GM18861 (cell line): ENCODE measurements around the gene CPSF7.
"Not testable (repeated sequence)": the region's sequence is repeated elsewhere in the genome, so short reads cannot be mapped to it uniquely, and the experiment has no call there.

ENCODE experiments used
- ATAC-seq: cut with Tn5 transposase; IDR thresholded peaks from one replicate; pipeline ENCODE4 v1.9.1; 2021; ENCODE audit not compliant: unreplicated experiment

CPSF7 gene

GRCh38 chr11:61439615-61440014 lies 9.8 kb upstream of the CPSF7 start:
- ATAC-seq: no peak

- ATAC-seq: no peak
These were observed 7.7 kb upstream of the CPSF7 start for GRCh38 chr11:61437496-61437895.

GRCh38 chr11:61430839-61431238 lies 1.1 kb upstream of the CPSF7 start:
- not testable (repeated sequence) for ATAC-seq

GRCh38 chr11:61429346-61429690 lies 457 bp downstream of the CPSF7 start:
- ATAC-seq: peak; percentile 37

GRCh38 chr11:61425367-61426131 lies 4.2 kb downstream of the CPSF7 start:
- no peak for ATAC-seq

DNA sequence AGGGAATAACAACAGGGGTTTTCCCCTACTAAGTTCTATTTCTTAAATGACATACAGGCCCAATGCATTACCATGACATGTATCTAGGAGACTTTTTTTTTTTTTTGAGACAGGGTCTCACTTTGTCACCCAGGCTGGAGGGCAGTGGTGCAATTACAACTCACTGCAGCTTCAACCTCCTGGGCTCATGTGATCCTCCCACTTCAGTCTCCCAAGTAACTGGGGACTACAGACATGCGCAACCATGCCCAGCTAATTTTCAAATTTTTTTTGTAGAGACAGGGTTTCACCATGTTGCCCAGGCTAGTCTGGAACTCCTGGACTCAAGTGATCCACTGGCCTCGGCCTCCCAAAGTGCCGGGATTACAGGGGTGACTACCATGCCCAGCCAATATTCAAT lies 7.5 kb downstream of the CPSF7 start:
- no peak for ATAC-seq

GRCh38 chr11:61418136-61418535 lies 11.6 kb downstream of the CPSF7 start:
- ATAC-seq: no peak

GRCh38 chr11:61417670-61418069 lies 12.1 kb downstream of the CPSF7 start:
- ATAC-seq: no peak

GRCh38 chr11:61416941-61417340 lies 12.8 kb downstream of the CPSF7 start:
- ATAC-seq: no peak

DNA sequence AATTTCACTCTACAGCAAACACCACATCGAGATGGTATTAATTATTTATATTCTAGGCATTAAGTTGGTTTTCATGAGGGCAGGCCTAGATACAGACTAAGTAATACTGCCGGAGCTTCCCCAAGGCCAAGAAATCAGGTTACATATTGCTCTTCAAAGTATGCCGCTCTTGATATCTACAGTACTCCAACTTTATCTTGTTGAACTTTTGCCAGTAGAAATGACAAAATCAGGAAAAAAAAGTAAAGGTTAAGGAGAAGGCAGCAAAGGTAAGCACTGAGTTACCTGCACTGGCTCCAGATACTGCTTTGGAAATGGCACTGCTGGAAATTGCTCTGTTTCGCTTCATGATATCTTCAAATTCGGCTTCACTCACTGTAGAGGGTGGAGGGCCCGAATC lies 14.4 kb downstream of the CPSF7 start:
- ATAC-seq: no peak

DNA sequence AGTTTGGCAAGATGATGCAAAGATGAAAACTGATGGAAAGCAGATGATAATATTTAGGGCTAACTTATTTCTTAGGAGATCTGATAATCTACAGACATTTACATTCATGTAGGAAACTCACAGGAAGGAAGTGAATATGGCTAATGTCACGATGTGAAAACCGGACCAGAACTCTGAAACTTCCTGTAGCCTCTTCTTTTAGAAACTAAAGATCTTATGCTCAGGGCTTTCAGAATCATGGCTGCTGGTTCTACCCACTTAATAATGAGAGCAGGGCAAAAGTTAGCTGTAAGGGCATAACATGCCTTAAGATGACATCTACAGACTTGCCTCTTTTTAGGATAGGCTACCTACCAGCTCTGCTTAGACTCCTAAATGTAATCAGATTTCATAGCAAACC lies 15.2 kb downstream of the CPSF7 start:
- no peak for ATAC-seq

DNA sequence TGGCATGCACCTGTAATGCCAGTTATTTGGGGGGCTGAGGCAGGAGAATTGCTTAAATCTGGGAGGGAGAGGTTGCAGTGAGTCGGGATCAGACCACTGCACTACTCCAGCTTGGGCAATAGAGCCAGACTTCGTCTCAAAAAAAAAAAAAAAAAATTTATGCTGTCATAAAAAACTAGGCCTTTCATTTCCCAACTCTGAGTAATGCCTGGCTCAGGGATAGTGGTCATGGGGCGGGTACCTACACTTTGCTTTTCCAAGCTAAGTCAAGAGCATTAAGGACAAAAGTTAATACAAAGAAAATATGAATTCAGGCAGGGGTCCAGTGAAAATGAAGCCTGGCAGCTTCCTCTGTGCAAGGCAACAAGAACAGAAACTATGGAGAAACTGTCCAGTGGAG lies 16.3 kb downstream of the CPSF7 start:
- no peak for ATAC-seq

DNA sequence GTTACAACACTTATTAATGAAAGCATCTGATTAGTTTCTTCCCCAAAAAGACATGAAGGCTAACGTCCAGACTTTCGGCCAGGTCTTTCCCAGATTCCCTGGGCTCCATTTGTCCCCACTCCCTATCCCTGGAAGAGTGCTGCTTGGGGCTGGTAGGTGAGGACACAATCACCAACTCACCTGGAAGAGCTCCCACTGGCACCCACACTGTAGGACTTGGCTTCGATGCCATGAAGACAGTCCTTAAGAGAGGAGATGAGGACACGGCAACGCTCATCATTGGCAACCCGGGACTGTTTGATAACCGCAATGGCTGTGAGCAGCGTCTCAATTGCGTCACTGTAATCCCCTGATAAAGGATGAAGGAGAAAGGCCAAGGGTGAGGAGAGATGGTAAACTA lies 18.2 kb downstream of the CPSF7 start:
- no peak for ATAC-seq

DNA sequence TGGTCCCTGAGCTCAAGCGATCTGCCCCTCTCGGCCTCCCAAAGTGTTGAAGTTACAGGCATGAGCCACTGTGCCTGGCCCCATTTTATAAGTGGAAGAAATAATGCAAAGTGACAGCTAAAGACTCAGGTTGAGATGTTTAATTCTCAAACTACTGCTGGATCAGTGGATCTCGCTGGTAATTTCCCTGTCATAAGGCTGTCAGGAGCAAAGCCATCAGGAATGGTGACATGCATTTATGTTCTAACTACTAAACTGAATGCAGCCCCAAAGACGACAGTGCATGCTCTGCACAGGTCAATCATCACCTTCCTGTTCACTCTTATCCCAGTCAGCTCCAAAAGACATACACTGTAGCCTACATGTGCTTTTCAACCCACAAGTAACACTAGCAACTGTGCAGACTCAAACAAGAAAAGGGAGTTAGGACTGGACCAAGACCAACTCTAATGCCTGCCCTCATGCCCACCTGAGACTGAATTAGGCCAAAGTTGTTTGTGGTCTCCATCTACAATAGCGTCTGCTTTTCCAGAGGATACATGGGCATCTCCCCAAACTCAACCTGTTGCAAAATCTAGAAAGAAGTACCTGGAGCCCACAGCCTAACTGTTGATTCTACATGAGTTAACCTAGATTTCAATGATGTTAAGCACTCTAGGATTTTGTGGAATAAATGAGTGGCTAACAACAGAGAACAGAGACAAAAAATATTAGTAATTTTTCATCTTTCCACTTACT lies 22.6 kb downstream of the CPSF7 start:
- no peak for ATAC-seq

DNA sequence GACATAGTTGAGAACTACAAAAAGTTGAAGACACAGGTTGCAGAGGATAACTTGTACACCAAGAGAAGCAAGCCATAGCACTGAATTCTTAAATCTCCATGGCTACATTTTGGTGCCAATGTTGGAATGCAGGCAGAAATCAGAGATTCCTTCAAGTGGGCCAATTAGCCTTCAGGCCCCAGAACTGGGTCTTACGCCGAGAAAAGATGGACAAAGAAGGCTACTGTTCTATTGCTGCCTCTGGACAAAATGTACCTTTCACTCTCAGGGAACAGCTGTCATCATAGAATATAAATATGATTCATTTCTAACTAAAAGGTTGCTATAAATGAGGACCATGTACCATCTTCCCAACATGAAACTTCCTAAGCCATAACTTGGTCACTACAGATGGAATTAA lies 23.7 kb downstream of the CPSF7 start:
- no peak for ATAC-seq

DNA sequence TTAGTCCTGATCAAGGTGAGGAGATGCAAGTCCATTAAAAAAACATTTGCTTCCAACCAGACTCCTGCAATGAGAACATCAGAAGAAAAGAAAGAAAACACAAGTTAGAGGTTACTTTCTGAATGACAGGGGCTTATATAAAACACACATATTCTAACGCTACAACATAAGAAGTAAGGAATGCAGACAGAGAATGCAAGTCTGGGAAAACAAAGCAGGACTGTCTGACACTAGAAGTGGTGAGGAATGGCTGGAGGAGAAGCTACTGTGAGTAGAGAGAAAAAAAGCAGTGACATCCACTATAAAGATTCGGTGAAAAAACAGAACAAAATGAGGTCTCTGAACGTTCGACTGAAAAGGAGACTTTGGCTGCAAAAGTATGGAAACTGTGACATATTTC lies 25.1 kb downstream of the CPSF7 start:
- no peak for ATAC-seq

GRCh38 chr11:61404103-61404502 lies 25.7 kb downstream of the CPSF7 start:
- ATAC-seq: no peak

GRCh38 chr11:61403658-61404057 lies 26.1 kb downstream of the CPSF7 start:
- no peak for ATAC-seq

DNA sequence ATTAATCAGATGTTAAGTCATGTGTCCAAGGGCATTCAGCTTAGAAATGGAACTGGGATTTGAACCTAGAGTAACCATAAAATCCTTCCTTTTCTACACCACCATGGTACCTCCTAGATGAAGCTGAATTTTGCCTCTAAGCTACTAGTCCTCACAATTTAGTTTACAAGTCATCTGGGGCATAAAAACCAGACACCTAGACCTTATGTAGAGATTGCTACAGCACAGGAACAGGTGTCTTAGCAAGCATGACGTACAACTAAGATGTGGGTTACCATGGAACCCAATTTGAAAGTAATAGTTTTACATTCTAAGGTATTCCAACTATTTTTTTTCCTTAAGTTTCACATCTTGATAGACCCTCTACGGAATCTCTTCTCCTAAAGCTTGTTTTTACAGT lies 28.2 kb downstream of the CPSF7 start:
- ATAC-seq: no peak

DNA sequence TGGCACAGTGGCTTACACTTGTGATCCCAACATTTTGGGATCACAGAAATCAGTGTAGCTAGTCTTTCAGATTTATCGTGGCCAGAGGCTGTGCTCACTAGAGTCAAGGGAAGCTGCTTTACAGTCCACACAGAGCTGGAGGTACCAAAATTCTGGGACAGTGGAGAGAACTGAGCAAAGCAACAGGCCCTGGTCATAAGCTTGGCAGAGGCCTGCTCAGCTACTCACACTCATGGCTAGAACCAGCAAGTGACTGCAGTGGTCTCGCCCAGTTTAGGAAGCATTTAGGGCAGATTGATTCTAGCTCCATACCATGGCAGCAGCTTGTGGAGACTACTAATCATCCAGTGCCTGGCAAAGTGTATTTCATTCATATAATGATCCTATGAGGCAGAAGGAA lies 28.6 kb downstream of the CPSF7 start:
- no peak for ATAC-seq

DNA sequence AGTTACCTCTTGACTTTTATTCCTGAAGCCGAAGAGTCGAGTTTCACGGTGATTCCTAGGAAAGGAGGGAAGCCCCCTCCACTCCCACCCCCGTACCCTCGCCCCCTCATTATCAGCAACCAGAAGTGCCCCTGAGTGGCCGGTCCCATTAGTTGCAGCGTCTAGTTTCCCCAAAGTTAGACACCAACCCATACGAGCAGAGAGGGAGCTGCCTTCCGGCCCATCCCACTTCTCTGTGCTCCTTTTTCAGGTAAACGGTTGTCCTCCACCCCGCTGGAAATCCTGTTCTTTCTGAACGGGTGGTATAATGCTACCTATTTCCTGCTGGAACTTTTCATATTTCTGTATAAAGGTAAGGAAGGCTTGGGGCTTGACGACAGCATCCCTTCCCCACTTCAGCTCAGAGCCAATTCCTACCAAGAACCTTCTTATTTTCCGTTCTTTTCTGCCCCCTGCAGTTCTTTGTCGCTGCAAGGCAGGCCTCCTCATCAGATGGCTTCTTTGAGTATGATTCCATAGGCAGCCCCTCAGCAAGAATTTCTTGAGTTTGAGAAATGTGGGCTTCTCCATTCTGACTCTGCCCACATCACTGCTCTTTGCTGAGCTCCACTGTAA lies 36.7 kb downstream of the CPSF7 start:
- no peak for ATAC-seq

DNA sequence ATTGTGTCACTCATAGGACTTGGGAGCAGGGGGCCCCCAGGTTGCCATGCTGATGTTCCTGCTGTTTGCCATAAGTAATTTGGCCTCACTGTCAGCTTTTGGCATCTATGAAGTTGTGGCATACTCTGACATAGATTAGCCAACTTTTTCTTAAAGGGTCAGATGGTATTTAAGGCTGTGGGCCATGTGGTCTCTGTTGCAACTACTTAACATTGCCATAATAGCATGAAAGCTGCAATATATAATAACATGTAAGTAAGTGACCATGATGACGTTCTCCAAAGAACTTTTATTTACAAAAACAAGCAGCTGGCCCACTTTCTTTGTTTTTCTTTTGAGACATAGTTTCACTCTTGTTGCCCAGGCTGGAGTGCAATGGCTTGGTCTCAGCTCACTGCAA lies 39.6 kb downstream of the CPSF7 start:
- no peak for ATAC-seq
